Kidney (tissue), 14 donors: ENCODE measurements around the gene RCAN2. TPM values are rescaled to one million over a fixed set of nuclear protein-coding genes. Genes with fewer than 3 reads are reported as not detected.

Experiments used
- DNase-seq, 5 donors: peaks; one replicate each; pipeline ENCODE4 v3.0.0-alpha.2; 2013 to 2020
- FAIRE-seq: peaks from 2 replicates; lab custom pipeline; 2012; peaks lifted over from hg19 to GRCh38; lab: Jason Lieb, UNC
- H3K27ac ChIP-seq, 2 donors: one replicate each; pipeline ENCODE4 v1.7.0; 2013; ENCODE audit warnings: low read depth in 2 of 2, low read length in 2 of 2, inconsistent platforms in 1 of 2
- H3K27me3 ChIP-seq: one replicate; pipeline ENCODE4 v1.7.1; 2013; ENCODE audit warnings: low read length, inconsistent platforms; ENCODE audit not compliant: control insufficient read depth, insufficient read depth
- H3K36me3 ChIP-seq, 3 donors: one replicate each; pipeline versions ENCODE4 v1.7.0 to v1.7.1; 2013; ENCODE audit warnings: low read length in 3 of 3, control low read depth in 1 of 3, inconsistent platforms in 1 of 3; ENCODE audit not compliant: insufficient read depth in 3 of 3, control insufficient read depth in 2 of 3
- H3K4me1 ChIP-seq, 3 donors: one replicate each; pipeline versions ENCODE4 v1.7.0 to v1.7.1; 2013; ENCODE audit warnings: low read length in 3 of 3, inconsistent platforms in 1 of 3, low read depth in 1 of 3; ENCODE audit not compliant: control insufficient read depth in 2 of 3, insufficient read depth in 2 of 3
- H3K4me3 ChIP-seq, 3 donors: one replicate each; pipeline versions ENCODE4 v1.7.0 to v1.8.1; 2013; ENCODE audit warnings: low read length in 3 of 3, control low read depth in 1 of 3, inconsistent platforms in 1 of 3
- H3K9ac ChIP-seq, 3 donors: one replicate each; pipeline versions ENCODE4 v1.7.0 to v1.7.1; 2013; ENCODE audit warnings: low read length in 3 of 3, control low read depth in 1 of 3, inconsistent platforms in 1 of 3
- H3K9me3 ChIP-seq, 3 donors: one replicate each; pipeline versions ENCODE4 v1.7.0 to v1.7.1; 2013; ENCODE audit warnings: low read length in 3 of 3, control low read depth in 1 of 3, inconsistent platforms in 1 of 3; ENCODE audit not compliant: control insufficient read depth in 2 of 3, insufficient read depth in 1 of 3
- CTCF ChIP-seq: IDR thresholded peaks from 3 replicates; pipeline ENCODE4 v1.5.1; 2012; ENCODE audit warnings: mild to moderate bottlenecking, moderate library complexity, borderline replicate concordance; ENCODE audit not compliant: insufficient read depth; ENCODE audit errors: extremely low read depth
- intact Hi-C: fragments of 100-400 bp; cut with DNase I; formaldehyde crosslinking; loops from one replicate; pipeline ENCODE4 v1.11.1; 2022
- polyA plus RNA-seq: library from polyadenylated mRNA; stranded (reverse); fragments of 350-450 nt; fragmentation: Illumina TruSeq; extraction: RNeasy Lipid Tissue Mini Kit (QIAGEN cat#74804); gene quantifications from one replicate; pipeline ENCODE4 v1.2.3, GENCODE V29; 2014; ENCODE audit warnings: low read depth, low replicate concordance; ENCODE audit not compliant: insufficient read depth
- total RNA-seq: library from RNA; stranded (reverse); fragmentation: NEBNext Ultra II Directional; extraction: Animal tissue kit (Norgen Biotek cat#: 25700); gene quantifications from one replicate; pipeline ENCODE4 v1.2.1, GENCODE V29; 2021
- donor health status: control.
- donor health status: control.
- donor health status: control.
- donor health status: control.
- donor health status: control.
- donor health status: DM: yes; HTN: yes; CAD: no.
- donor health status: Normal renal cell carcinoma (clear cell type).

Gene RCAN2
- total and polyA plus RNA-seq, 2 donors from 2014 or later: 25.7 to 37.4 TPM

GRCh38 chr6:46306431-46306830 lies 184.8 kb downstream of the RCAN2 start:
- no peak for TF ChIP-seq CTCF
- H3K27ac ChIP-seq: no peak overlapping the region
- FAIRE-seq (no peak), DNase-seq (no peak)
- no peak overlapping the region for H3K4me3 ChIP-seq
- no peaks in the 10 kb centered on the region for H3K9me3 ChIP-seq
- no peak overlapping the region for H3K9ac ChIP-seq
- H3K4me1 ChIP-seq: no peaks in the 10 kb centered on the region
- intact Hi-C loops: no loop called here
- H3K36me3 ChIP-seq: no peaks in the 10 kb centered on the region
- no peaks in the 10 kb centered on the region for H3K27me3 ChIP-seq

- intact Hi-C loops: no loop called here
- H3K9me3 ChIP-seq: no peaks in the 10 kb centered on the region
- H3K27me3 ChIP-seq: no peaks in the 10 kb centered on the region
- H3K27ac ChIP-seq: no peak overlapping the region
- no peaks in the 10 kb centered on the region for H3K36me3 ChIP-seq
- H3K9ac ChIP-seq: no peak overlapping the region
- no peak for FAIRE-seq
- H3K4me3 ChIP-seq: no peak overlapping the region
- DNase-seq: no peak
- no peaks in the 10 kb centered on the region for H3K4me1 ChIP-seq
- TF ChIP-seq CTCF: no peak
Observed at GRCh38 chr6:46305833-46306232, 185.4 kb downstream of the RCAN2 start.

- H3K27ac ChIP-seq: no peak overlapping the region
- intact Hi-C loops: no loop called here
- no peak for TF ChIP-seq CTCF
Observed at GRCh38 chr6:46305236-46305635, 186.0 kb downstream of the RCAN2 start.

GRCh38 chr6:46302816-46303215 lies 188.4 kb downstream of the RCAN2 start:
- no peaks in the 10 kb centered on the region for H3K9me3 ChIP-seq
- H3K9ac ChIP-seq: no peak overlapping the region
- intact Hi-C loops: no loop called here
- no peak for TF ChIP-seq CTCF
- H3K36me3 ChIP-seq: no peaks in the 10 kb centered on the region
- no peaks in the 10 kb centered on the region for H3K27me3 ChIP-seq
- DNase-seq (no peak), FAIRE-seq (no peak)
- H3K27ac ChIP-seq: no peak overlapping the region
- H3K4me1 ChIP-seq: no peaks in the 10 kb centered on the region
- no peak overlapping the region for H3K4me3 ChIP-seq

More at GRCh38 chr6:46305236-46305635, 186.0 kb downstream of the RCAN2 start:
- no peaks in the 10 kb centered on the region for H3K9me3 ChIP-seq
- no peak overlapping the region for H3K4me3 ChIP-seq
- FAIRE-seq: no peak
- no peaks in the 10 kb centered on the region for H3K4me1 ChIP-seq
- H3K9ac ChIP-seq: no peak overlapping the region
- H3K36me3 ChIP-seq: no peaks in the 10 kb centered on the region
- no peak for DNase-seq
- no peaks in the 10 kb centered on the region for H3K27me3 ChIP-seq
